NCI-H345 treated with DMSO at 0.1 percent for 48 hours (cell line): ENCODE data around the gene TMEM229B.

Experiments
- DNase-seq: peaks from one replicate; lab custom pipeline; 2025; ENCODE audit not compliant: unreplicated experiment; lab: John Stamatoyannopoulos, UW

The TMEM229B gene

GRCh38 chr14:67426161-67426560, 62.4 kb downstream of the TMEM229B start:
- DNase-seq, result no peak

- DNase-seq, result no peak
Observed at GRCh38 chr14:67425608-67426007, 62.9 kb downstream of the TMEM229B start.

- DNase-seq, result no peak
Observed at GRCh38 chr14:67424539-67424938, 64.0 kb downstream of the TMEM229B start.

- no peak for DNase-seq
Observed at GRCh38 chr14:67423424-67423823, 65.1 kb downstream of the TMEM229B start.

DNA sequence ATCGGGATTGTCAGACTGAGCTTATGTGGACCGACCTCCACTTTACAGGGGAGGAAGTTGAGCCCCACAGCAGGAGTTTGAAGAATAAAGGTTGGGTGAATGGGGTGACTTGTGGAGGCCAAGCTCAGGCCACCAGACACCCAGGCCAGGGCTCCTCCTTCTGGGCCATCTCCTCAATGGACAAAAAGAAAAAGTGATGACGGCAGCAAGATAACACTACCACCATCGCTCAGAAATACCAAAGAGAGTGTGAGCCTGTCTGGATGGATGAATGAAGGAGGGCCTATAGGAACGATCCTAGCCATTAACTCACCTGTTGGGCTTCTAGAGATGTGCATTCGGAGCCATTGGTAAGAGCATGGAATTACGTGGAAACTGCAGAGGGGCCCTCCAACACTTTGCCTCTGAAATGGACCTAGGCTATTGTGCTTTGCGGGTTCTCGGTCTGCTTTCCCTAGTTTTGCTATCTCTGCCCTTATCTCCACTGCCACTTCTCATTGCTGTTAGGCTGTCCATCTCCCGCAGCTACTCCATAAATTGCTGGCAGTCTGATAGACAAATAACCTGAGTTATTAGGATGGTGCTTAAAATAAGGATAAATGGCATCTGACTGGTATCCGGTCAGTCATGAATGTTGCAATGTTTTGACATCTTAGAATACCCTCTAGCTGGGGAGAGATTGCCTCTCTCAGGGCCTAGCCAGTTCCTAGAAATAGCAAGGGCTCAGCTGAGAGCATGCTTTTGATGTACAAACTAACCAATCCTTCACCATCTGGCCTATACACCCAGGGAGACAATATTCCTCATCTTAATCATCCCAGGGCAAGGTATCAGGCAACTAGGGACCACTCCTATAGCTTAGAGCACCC, 66.9 kb downstream of the TMEM229B start:
- DNase-seq, result no peak
